ENCODE results near the gene HSPBAP1. TPM values are rescaled to one million over a fixed set of nuclear protein-coding genes. Genes with fewer than 3 reads are reported as not detected.

HSPBAP1 gene
- total RNA-seq, 1 experiment from 2014 or later = 8.7 TPM

DNA sequence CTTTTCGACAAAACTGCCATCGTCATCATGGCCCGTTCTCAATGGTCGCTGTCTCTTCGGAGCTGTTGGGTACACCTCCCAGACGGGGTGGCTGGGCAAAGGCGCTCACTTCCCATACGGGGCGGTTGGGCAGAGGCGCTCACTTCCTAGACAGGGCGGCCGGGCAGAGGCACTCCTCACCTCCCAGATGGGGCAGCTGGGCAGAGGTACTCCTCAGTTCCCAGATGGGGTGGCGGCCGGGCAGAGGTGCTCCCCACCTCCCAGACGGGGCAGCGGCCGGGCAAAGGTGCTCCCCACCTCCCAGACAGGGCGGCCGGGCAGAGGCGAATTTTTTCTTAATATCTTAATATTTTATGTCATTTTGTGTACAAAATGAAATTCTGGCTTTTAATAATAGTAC, 68.5 kb downstream of the HSPBAP1 start:
- TF ChIP-seq, protein P1, sequence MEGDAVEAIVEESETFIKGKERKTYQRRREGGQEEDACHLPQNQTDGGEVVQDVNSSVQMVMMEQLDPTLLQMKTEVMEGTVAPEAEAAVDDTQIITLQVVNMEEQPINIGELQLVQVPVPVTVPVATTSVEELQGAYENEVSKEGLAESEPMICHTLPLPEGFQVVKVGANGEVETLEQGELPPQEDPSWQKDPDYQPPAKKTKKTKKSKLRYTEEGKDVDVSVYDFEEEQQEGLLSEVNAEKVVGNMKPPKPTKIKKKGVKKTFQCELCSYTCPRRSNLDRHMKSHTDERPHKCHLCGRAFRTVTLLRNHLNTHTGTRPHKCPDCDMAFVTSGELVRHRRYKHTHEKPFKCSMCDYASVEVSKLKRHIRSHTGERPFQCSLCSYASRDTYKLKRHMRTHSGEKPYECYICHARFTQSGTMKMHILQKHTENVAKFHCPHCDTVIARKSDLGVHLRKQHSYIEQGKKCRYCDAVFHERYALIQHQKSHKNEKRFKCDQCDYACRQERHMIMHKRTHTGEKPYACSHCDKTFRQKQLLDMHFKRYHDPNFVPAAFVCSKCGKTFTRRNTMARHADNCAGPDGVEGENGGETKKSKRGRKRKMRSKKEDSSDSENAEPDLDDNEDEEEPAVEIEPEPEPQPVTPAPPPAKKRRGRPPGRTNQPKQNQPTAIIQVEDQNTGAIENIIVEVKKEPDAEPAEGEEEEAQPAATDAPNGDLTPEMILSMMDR (conservative IDR thresholded peaks at IDR 0.05; ENCODE audit: low read depth, low read length) = no peak
- TF ChIP-seq EZH2 (IDR thresholded peaks at IDR 0.05; ENCODE audit: borderline replicate concordance, low read depth, low read length, poor library complexity, severe bottlenecking) = no peak
- ChIA-PET POLR2A (ENCODE audit: low non-redundant PET) (no interaction called here), CTCF (no interaction called here)
- Histone ChIP-seq H3K9me3 (ENCODE audit: low read depth, low read length, poor library complexity, severe bottlenecking) (no peaks in the 10 kb centered on the region), H3K4me3 (ENCODE audit: low read depth, low read length, poor library complexity, severe bottlenecking) (no peak overlapping the region), H3K4me1 (ENCODE audit: insufficient read depth, low read length, poor library complexity, severe bottlenecking) (no peaks in the 10 kb centered on the region), H3K27ac (ENCODE audit: low read depth, low read length, poor library complexity, severe bottlenecking) (no peak overlapping the region), H3K36me3 (ENCODE audit: insufficient read depth, low read length, poor library complexity, severe bottlenecking) (no peaks in the 10 kb centered on the region), H3K27me3 (replicated peaks; ENCODE audit: insufficient read depth, low read depth, low read length, poor library complexity) (no peaks in the 10 kb centered on the region)
- intact Hi-C loops (cut with micrococcal nuclease; ENCODE audit: unreplicated experiment) = no loop called here
- no TSS peak for BruUV-seq (replicated peaks)
- DNase-seq (ENCODE audit: low spot score) = no peak

DNA sequence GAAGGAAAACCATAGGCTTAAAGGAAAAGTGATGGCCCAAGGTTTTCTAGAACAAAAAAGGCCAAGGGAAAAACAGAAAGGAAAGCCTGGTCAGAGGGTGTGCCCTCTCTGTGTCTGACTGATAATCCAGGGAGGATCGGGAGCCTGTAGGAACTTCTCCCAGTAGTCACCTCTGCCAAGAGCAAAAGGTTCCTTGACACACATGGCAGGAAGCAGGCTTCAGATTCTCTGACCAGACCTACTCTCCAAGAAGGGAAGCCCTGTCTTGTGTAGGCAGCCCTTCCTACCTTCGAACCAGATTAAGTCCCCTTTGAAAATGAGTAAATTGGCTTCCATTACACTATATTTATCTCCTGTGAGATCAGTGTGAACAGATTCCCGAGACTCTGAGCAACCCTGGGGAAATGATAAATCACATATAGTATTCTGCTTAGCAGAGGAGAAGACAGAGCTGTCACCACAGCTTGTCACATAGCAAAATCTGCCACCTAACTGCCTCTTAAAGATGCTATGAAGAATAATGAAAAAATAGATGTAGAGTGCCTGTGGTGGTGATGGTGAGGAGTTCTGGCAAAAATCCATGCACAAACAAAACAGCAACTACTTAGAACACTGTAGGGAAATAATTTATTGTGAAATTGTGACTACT, 74.2 kb downstream of the HSPBAP1 start:
- no peaks in the 10 kb centered on the region for H3K36me3 ChIP-seq (ENCODE audit: insufficient read depth, low read length, poor library complexity, severe bottlenecking)
- BruUV-seq (replicated peaks) = no TSS peak
- intact Hi-C loops (cut with micrococcal nuclease; ENCODE audit: unreplicated experiment) = no loop called here
- no peaks in the 10 kb centered on the region for H3K9me3 ChIP-seq (ENCODE audit: low read depth, low read length, poor library complexity, severe bottlenecking)
- no peak overlapping the region for H3K4me3 ChIP-seq (ENCODE audit: low read depth, low read length, poor library complexity, severe bottlenecking)
- TF ChIP-seq, protein P1 (conservative IDR thresholded peaks at IDR 0.05; ENCODE audit: low read depth, low read length) = no peak
- no peak for TF ChIP-seq EZH2 (IDR thresholded peaks at IDR 0.05; ENCODE audit: borderline replicate concordance, low read depth, low read length, poor library complexity, severe bottlenecking)
- no peak overlapping the region for H3K27ac ChIP-seq (ENCODE audit: low read depth, low read length, poor library complexity, severe bottlenecking)
- POLR2A ChIA-PET (ENCODE audit: low non-redundant PET) = no interaction called here
- DNase-seq (ENCODE audit: low spot score) = no peak
- H3K4me1 ChIP-seq (ENCODE audit: insufficient read depth, low read length, poor library complexity, severe bottlenecking) = no peaks in the 10 kb centered on the region
- CTCF ChIA-PET = no interaction called here
- no peaks in the 10 kb centered on the region for H3K27me3 ChIP-seq (replicated peaks; ENCODE audit: insufficient read depth, low read depth, low read length, poor library complexity)

DNA sequence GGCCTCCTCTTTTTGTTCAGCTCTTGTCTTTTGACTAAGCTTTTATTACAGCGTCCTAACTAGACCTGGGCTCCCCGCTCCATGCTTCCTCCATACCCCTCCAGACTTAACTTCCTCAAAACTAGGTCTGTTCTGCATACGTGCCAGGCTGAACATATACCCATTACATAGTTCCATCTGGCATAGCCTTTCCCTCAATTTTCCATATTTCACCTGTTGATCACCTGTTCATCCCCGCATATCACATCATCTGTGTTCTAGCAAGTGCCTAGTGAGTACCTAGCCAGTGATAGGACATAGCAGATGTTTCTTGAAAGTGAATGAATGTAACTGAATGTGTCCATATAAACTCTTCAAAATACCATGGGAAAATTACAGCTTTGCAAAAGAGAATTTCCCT, 77.0 kb downstream of the HSPBAP1 start:
- CTCF ChIA-PET = no interaction called here
- TF ChIP-seq EZH2 (IDR thresholded peaks at IDR 0.05; ENCODE audit: borderline replicate concordance, low read depth, low read length, poor library complexity, severe bottlenecking) = no peak
- TF ChIP-seq, protein P1 (conservative IDR thresholded peaks at IDR 0.05; ENCODE audit: low read depth, low read length) = no peak
- POLR2A ChIA-PET (ENCODE audit: low non-redundant PET) = no interaction called here
- Histone ChIP-seq H3K27ac (ENCODE audit: low read depth, low read length, poor library complexity, severe bottlenecking) (no peak overlapping the region), H3K4me1 (ENCODE audit: insufficient read depth, low read length, poor library complexity, severe bottlenecking) (no peaks in the 10 kb centered on the region), H3K9me3 (ENCODE audit: low read depth, low read length, poor library complexity, severe bottlenecking) (no peaks in the 10 kb centered on the region), H3K27me3 (replicated peaks; ENCODE audit: insufficient read depth, low read depth, low read length, poor library complexity) (no peaks in the 10 kb centered on the region), H3K4me3 (ENCODE audit: low read depth, low read length, poor library complexity, severe bottlenecking) (no peak overlapping the region), H3K36me3 (ENCODE audit: insufficient read depth, low read length, poor library complexity, severe bottlenecking) (no peaks in the 10 kb centered on the region)
- intact Hi-C loops (cut with micrococcal nuclease; ENCODE audit: unreplicated experiment) = no loop called here
- DNase-seq (ENCODE audit: low spot score) = no peak
- no TSS peak for BruUV-seq (replicated peaks)
